ENCODE results near the gene ANK2.
"Not testable (repeated sequence)": the region's sequence is repeated elsewhere in the genome, so short reads cannot be mapped to it uniquely, and the experiment has no call there.

The ANK2 gene

GRCh38 chr4:113050837-113051236, 1.4 kb downstream of the ANK2 start:
- in situ Hi-C loops (cut with HindIII; ENCODE audit: low sequenced_read_pairs), result no loop called here

DNA sequence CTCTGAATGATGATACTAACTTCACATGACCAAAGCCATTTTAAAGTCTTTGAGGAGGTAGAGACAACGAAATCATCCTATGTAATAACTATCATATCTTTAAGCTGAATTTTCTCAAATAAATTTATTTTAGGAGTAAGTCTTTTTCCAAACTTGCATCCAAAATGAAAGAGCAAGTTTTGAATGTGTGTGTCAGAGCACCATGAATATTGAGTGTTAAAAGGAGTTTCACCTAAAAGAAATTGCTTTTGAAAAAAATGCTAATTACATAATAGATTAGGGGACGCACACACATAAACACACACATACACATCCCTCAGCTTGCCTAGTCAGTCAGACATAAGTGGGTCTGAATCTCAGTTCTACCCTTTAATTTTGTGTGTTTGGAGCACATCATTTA, 1.9 kb downstream of the ANK2 start:
- in situ Hi-C loops (cut with HindIII; ENCODE audit: low sequenced_read_pairs), result no loop called here

- in situ Hi-C loops (cut with HindIII; ENCODE audit: low sequenced_read_pairs), result no loop called here
Measured at GRCh38 chr4:113052379-113052951, 3.0 kb downstream of the ANK2 start.

DNA sequence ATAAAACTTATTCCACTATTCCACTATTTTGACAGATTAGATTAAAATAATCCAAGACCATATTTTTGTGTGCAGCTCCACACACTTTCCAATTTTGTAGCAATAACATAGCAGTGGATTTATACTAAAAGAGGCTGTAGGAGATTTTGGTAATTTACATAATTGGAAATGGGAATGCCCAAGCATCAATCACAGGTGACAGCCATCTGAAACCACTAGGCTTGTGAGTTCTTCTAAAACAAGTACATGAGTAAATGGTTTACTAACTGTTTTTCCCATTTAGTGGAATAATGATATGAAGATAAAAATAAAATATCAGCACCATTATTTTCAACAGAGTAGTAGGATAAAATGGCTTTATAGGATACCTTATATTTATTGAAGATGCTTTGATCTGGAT, 4.4 kb downstream of the ANK2 start:
- in situ Hi-C loops (cut with HindIII; ENCODE audit: low sequenced_read_pairs), result no loop called here

- in situ Hi-C loops (cut with HindIII; ENCODE audit: low sequenced_read_pairs), result no loop called here
Measured at GRCh38 chr4:113056318-113056717, 6.9 kb downstream of the ANK2 start.

- in situ Hi-C loops (cut with HindIII; ENCODE audit: low sequenced_read_pairs), result no loop called here
Measured at GRCh38 chr4:113057891-113058290, 8.4 kb downstream of the ANK2 start.

- in situ Hi-C loops (cut with HindIII; ENCODE audit: low sequenced_read_pairs), result no loop called here
Measured at GRCh38 chr4:113059449-113060182, 10.2 kb downstream of the ANK2 start.

- in situ Hi-C loops (cut with HindIII; ENCODE audit: low sequenced_read_pairs), result no loop called here
Measured at GRCh38 chr4:113060853-113061252, 11.4 kb downstream of the ANK2 start.

DNA sequence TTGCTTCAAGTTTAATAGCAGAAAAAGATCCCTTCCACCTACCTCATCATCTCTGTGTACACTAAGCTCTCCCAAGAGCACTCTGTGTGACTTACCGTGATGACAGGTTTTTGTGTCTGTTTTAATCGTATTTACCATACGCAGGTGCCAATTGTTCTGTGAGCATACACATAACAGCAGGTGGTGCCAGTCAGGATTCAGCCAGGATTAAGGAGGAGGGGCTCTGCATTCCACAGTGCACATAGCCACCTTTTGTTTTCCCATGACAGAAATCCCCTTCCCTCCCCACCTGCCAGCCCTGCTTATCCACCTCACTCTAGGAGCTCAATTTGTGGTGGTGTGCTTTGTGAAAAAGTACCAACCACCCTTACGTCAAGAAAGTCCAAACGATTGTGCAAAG, 14.8 kb downstream of the ANK2 start:
- in situ Hi-C loops (cut with HindIII; ENCODE audit: low sequenced_read_pairs), result no loop called here

DNA sequence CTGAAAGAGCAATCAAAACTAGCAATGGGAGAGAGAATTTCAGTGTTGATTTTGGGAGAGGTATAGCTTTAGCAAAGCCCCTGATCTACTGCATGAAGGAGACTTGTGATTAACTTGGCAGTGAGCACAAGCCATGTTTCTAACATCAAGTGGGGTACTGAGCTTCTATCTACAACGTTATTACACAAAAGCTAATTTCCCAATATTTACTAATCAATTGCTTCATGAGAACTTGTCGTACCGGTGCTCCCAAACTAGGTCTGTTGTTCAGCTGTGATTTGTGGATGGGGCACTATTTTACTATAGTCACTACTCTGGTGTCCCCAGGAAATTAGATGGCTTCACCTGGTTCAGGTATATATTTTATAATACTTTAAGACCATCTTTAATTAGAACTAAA, 16.2 kb downstream of the ANK2 start:
- in situ Hi-C loops (cut with HindIII; ENCODE audit: low sequenced_read_pairs), result no loop called here

DNA sequence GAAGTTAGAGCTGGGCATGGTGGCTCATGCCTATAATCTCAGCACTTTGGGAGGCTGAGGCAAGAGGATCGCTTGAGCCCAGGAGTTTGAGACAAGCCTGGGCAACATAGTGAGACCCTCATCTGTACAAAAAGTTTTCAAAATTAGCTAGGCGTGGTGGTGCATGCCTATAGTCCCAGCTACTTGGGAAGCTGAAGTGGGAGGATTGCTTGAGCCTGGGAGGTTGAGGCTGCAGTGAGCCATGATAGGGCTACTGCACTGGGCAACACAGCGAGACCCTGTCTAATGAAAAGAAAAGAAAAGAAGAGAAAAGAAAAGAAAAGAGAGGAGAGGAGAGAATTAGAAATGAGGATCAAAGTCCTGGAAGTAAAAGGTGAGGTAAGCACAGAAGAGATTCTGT, 19.3 kb downstream of the ANK2 start:
- in situ Hi-C loops (cut with HindIII; ENCODE audit: low sequenced_read_pairs), result not testable (repeated sequence)

DNA sequence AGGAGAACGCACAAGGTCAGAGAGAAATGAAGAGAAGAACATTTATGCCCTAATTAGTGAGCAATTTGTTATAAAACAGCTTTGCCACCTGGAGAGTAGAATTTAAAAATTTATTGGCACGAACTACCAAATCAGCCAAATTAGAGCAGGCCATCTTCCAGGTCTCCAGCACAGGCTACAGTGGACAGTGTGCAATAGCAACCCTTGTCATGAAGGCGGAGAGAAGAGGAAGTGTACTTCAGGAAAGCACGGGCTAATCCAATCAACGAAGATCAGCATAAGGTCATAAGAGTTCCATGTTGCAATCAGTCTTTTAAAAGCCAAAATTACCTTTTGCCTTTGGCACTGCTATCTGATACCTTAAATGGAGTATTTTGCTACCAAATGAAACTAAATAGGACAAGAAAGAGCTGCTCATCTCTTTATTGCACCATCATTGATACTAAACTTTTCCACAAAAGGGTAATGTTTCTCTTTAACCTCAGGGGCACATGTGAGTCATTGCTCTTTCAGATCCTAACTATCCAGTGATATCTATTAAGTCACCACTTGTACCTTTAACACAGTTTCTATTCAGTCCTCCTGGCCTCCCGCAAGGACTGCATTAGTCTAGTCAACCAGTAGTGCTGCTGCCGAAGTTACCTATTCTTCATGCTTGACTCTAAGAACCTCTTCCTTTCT, 19.9 kb downstream of the ANK2 start:
- in situ Hi-C loops (cut with HindIII; ENCODE audit: low sequenced_read_pairs), result no loop called here

- in situ Hi-C loops (cut with HindIII; ENCODE audit: low sequenced_read_pairs), result no loop called here
Measured at GRCh38 chr4:113070755-113071154, 21.3 kb downstream of the ANK2 start.

- in situ Hi-C loops (cut with HindIII; ENCODE audit: low sequenced_read_pairs), result no loop called here
Measured at GRCh38 chr4:113071274-113071673, 21.8 kb downstream of the ANK2 start.

DNA sequence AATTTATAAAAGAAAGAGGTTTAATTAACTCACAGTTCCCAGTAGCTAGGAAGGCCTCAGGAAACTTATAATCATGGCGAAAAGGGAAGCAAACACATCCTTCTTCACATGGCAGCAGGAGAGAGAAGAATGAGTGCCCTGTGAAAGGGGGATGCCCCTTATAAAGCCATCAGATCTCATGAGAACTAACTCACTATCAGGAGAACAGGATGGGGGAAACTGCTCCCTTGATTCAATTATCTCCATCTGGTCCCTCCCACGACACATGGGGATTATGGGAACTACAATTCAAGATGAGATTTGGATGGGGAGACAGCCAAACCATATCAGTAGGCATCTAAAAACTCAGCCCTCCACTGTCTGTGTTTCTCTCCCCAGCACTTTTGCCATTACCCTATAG, 22.4 kb downstream of the ANK2 start:
- in situ Hi-C loops (cut with HindIII; ENCODE audit: low sequenced_read_pairs), result no loop called here

DNA sequence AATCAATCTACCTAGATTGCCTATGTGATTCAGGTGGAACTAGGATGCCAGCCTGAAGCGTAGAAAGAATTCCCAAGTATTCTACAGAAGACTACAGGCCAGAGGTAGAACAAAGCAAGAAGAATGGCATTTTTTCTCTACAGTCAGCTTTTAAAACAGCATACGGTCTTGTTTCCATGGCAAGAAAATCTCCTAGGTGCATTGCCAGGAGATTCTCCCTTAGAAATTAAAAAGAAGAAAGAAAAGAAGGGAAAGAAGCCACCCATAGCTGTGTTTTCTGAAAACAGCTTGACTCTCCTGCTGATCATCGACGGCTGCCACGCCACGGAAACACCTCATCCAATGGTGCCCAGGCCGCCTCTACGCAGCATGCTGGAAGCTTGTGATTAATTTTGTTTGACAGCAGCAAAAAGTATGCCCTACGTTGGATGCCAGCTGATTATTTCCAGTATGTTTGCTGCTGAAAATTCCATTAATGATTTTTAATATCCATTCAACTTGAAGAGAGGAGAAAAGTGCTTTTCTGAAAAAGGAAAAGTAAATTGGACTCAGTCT, 24.1 kb downstream of the ANK2 start:
- in situ Hi-C loops (cut with HindIII; ENCODE audit: low sequenced_read_pairs), result no loop called here

DNA sequence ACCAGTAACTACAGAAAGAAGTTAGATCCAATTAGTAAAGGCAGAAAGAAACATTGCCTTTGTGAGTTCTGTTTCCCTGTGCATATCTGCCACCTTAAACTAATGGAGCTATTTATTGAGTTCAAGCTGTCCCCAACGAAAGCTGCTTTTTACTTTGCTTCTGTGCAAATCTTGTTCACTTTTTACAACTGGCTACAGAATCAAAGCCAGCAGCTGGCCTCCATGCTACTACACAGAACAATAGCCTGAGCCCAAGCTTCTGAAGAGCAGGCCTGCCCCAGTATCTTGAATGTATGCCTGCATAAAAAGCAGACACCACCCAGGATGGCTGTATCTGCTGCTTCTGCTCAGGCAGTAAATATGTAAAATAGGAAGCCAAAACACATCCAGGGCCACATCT, 28.1 kb downstream of the ANK2 start:
- in situ Hi-C loops (cut with HindIII; ENCODE audit: low sequenced_read_pairs), result no loop called here

- in situ Hi-C loops (cut with HindIII; ENCODE audit: low sequenced_read_pairs), result no loop called here
Measured at GRCh38 chr4:113078066-113078465, 28.6 kb downstream of the ANK2 start.

DNA sequence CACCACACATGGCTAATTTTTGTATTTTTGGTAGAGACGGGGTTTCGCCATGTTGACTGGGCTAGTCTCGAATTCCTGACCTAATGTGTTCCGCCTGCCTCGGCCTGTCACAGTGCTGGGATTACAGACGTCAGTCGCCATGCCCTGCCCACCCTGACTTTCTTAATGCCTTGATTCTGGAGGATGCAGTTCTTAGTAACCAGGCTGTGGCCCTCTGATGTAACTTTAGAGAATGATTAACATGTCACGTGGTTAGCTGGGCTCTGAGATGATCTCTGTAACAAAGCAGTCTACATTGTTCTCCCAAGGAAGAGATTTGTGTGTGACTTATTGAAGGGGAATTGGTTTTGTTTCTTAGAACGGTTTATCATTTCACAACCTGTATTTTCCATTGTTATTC, 30.6 kb downstream of the ANK2 start:
- in situ Hi-C loops (cut with HindIII; ENCODE audit: low sequenced_read_pairs), result no loop called here

DNA sequence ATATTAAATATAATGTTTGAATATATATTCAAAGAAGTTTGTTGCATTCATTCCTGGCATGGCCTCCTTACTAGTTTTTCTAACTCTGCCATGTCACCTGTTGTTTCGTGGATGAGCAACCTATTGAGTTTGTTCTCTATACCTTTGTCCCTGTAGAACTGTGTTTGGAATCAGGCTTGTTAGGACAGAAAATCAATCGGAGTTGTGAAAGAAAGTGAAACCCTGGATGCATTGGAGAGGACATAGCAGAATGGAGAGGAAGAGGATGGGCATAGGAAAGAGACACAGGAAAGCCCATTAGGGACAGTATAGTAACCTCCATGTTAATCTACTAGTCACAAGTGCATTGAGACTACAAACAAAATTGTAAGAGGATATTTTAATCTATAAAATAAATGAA, 31.2 kb downstream of the ANK2 start:
- in situ Hi-C loops (cut with HindIII; ENCODE audit: low sequenced_read_pairs), result no loop called here

- in situ Hi-C loops (cut with HindIII; ENCODE audit: low sequenced_read_pairs), result no loop called here
Measured at GRCh38 chr4:113083346-113083745, 33.9 kb downstream of the ANK2 start.

- in situ Hi-C loops (cut with HindIII; ENCODE audit: low sequenced_read_pairs), result no loop called here
Measured at GRCh38 chr4:113086172-113086695, 36.8 kb downstream of the ANK2 start.
